NT2/D1 (cell line): Measurements from ENCODE around the gene SCN3A.

ENCODE experiments used
- DNase-seq: peaks from one replicate; pipeline ENCODE4 v3.0.0-alpha.2; 2011; ENCODE audit warnings: low read depth, low spot score
- H3K27me3 ChIP-seq: 2 replicates; pipeline ENCODE4 v1.6.0; 2011; ENCODE audit warnings: mild to moderate bottlenecking; ENCODE audit not compliant: insufficient read length, insufficient read depth
- H3K36me3 ChIP-seq: 2 replicates; pipeline ENCODE4 v1.6.1; 2011; ENCODE audit warnings: mild to moderate bottlenecking, low read length, mixed read lengths; ENCODE audit not compliant: insufficient read depth, insufficient read length
- H3K4me1 ChIP-seq: 2 replicates; pipeline ENCODE4 v1.5.1; 2011; ENCODE audit not compliant: insufficient read depth, insufficient read length
- H3K4me3 ChIP-seq: 2 replicates; pipeline ENCODE4 v1.5.1; 2011; ENCODE audit warnings: low read depth; ENCODE audit not compliant: insufficient read length
- H3K9ac ChIP-seq: 2 replicates; pipeline ENCODE4 v1.6.0; 2011; ENCODE audit warnings: low read depth; ENCODE audit not compliant: insufficient read length
- H3K9me3 ChIP-seq: 2 replicates; pipeline ENCODE4 v1.5.1; 2011; ENCODE audit warnings: mild to moderate bottlenecking, low read length; ENCODE audit not compliant: insufficient read depth
- SUZ12 ChIP-seq: IDR thresholded peaks from 2 replicates; pipeline ENCODE4 v1.6.1; 2011; ENCODE audit not compliant: insufficient read length, insufficient read depth; ENCODE audit errors: extremely low read depth
- YY1 ChIP-seq: IDR thresholded peaks from 2 replicates; pipeline ENCODE4 v1.6.1; 2011; ENCODE audit not compliant: insufficient read length, insufficient read depth
- ZNF274 ChIP-seq: IDR thresholded peaks from 2 replicates; pipeline ENCODE4 v1.6.1; 2011; ENCODE audit warnings: mild to moderate bottlenecking, low read depth, low read length

Gene SCN3A

DNA sequence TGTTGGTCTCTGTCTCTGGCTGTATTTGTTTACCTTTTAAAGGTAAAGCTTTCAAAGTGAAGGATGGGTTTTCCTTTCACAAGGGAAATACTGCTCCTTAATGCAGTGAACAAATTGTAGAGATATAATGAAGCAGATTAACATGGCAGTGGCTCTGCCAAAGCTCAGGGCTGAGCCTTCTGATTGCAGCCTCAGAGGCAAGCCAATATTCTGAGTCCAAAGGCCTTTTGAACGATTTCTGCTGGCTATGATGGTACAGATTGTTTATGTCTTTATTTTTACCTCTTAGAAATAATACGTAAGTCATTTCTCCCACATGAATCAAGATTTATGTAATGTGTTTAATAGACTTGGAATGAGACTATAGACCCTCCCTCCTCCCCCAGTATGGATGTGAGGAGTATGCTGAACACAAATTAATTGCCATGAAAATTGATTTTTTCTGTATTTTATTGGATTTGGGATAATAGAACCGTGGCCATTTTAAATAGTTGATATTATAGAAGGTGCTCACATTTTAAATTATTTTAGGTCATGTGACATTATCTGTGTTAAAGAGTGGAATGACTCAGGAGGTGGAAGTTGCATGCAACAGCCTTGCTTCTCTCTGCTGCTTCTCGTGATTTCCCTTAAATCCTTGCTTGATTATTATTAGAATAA lies 36.1 kb upstream of the SCN3A start:
- H3K9me3 ChIP-seq: no peaks in the 10 kb centered on the region
- H3K4me1 ChIP-seq: no peaks in the 10 kb centered on the region
- no peak overlapping the region for H3K4me3 ChIP-seq
- no peaks in the 10 kb centered on the region for H3K27me3 ChIP-seq
- H3K9ac ChIP-seq: no peak overlapping the region
- TF ChIP-seq YY1 (no peak), SUZ12 (no peak), ZNF274 (no peak)
- no peaks in the 10 kb centered on the region for H3K36me3 ChIP-seq
- no peak for DNase-seq

DNA sequence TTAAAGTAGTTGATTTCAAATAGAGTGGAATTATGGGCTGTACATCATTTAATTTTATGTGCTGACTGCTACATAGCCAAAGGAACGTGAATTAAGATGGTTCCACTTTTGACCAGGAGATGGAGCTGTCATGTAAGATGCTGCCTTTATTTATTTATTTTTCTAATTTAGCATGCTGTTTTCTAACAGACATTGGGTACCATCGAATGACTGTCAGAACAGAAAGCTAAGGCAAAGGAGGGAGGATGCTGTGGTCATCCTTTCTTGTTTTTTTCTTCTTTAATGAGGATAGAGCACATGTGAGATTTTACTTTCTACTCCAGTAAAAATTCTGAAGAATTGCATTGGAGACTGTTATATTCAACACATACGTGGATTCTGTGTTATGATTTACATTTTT lies 35.4 kb upstream of the SCN3A start, which contains the start of gene SCN2A:
TSS of gene SCN2A (plus strand) at position 185 of the 400 bp plus-strand sequence. CDS start 56,410 bp downstream, outside the sequence.
- no peak for TF ChIP-seq SUZ12
- TF ChIP-seq ZNF274: no peak
- TF ChIP-seq YY1: no peak
- Histone ChIP-seq H3K4me1 (no peaks in the 10 kb centered on the region), H3K36me3 (no peaks in the 10 kb centered on the region), H3K9me3 (no peaks in the 10 kb centered on the region), H3K9ac (no peak within 1 kb of the TSS), H3K4me3 (no peak within 1 kb of the TSS), H3K27me3 (no peaks in the 10 kb centered on the region)
- peak; percentile 61 for DNase-seq

DNA sequence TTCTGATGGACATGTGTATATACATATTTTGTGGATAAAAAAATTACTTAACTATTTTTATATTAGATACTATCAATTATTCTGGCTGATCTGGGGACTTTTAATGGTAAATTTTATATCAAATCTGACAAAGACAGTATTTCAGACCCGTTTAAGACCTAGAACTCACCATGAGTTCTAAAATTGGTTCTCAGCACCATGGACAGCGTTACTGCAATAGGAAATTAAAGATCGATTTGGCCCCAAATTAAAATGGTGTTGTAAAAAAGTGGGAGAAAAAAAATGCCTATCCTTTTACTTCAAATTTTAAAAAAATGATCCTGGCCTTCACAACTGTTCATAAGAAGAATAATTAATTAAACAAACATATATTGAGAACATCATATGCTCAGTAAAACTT lies 34.4 kb upstream of the SCN3A start:
- H3K9ac ChIP-seq: no peak overlapping the region
- no peak for DNase-seq

GRCh38 chr2:165237056-165237455 lies 33.2 kb upstream of the SCN3A start:
- no peaks in the 10 kb centered on the region for H3K4me1 ChIP-seq
- H3K27me3 ChIP-seq: no peaks in the 10 kb centered on the region
- no peak overlapping the region for H3K4me3 ChIP-seq
- H3K9ac ChIP-seq: no peak overlapping the region
- no peak for DNase-seq
- no peaks in the 10 kb centered on the region for H3K36me3 ChIP-seq
- no peak for TF ChIP-seq SUZ12
- no peak for TF ChIP-seq YY1
- no peak for TF ChIP-seq ZNF274
- no peaks in the 10 kb centered on the region for H3K9me3 ChIP-seq

More for the DNA sequence above, 34.4 kb upstream of the SCN3A start:
- Histone ChIP-seq H3K4me3 (no peak overlapping the region), H3K9me3 (no peaks in the 10 kb centered on the region), H3K36me3 (no peaks in the 10 kb centered on the region), H3K4me1 (no peaks in the 10 kb centered on the region), H3K27me3 (no peaks in the 10 kb centered on the region)
- no peak for TF ChIP-seq ZNF274
- TF ChIP-seq YY1: no peak
- TF ChIP-seq SUZ12: no peak

GRCh38 chr2:165227571-165227970 lies 23.7 kb upstream of the SCN3A start:
- TF ChIP-seq SUZ12: no peak
- TF ChIP-seq YY1: no peak
- H3K36me3 ChIP-seq: no peaks in the 10 kb centered on the region
- no peaks in the 10 kb centered on the region for H3K9me3 ChIP-seq
- H3K4me1 ChIP-seq: no peaks in the 10 kb centered on the region
- no peak for DNase-seq
- H3K27me3 ChIP-seq: no peaks in the 10 kb centered on the region
- no peak overlapping the region for H3K4me3 ChIP-seq
- no peak overlapping the region for H3K9ac ChIP-seq

- no peak for TF ChIP-seq YY1
- no peak for TF ChIP-seq SUZ12
- no peak for TF ChIP-seq ZNF274
- no peaks in the 10 kb centered on the region for H3K27me3 ChIP-seq
- H3K4me1 ChIP-seq: no peaks in the 10 kb centered on the region
- DNase-seq: no peak
- no peak overlapping the region for H3K4me3 ChIP-seq
- H3K9me3 ChIP-seq: no peaks in the 10 kb centered on the region
- H3K9ac ChIP-seq: no peak overlapping the region
- no peaks in the 10 kb centered on the region for H3K36me3 ChIP-seq
Observed at GRCh38 chr2:165224941-165225340, 21.1 kb upstream of the SCN3A start.

DNA sequence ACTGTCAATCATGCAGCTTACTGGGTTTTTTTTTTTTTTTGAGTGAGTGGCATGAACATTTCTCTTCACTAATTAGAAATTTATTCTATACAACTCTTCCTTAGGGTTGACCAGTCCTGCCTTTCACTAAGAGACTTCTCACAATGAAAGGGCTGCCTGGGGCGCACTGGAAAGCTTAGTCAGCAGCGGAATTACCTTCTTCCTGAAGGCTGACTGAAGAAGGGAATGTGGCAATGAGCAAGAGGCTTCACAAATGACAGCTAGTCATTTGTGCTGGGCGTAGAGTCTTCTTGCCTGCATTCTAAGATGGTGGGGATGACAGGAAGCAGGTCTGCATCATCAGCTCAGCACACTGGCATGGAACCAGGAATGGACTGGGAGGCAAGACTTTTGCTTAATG lies 15.6 kb upstream of the SCN3A start:
- TF ChIP-seq SUZ12 (no peak), YY1 (no peak), ZNF274 (no peak)
- no peaks in the 10 kb centered on the region for H3K9me3 ChIP-seq
- H3K4me1 ChIP-seq: no peaks in the 10 kb centered on the region
- no peak overlapping the region for H3K9ac ChIP-seq
- DNase-seq: no peak
- no peaks in the 10 kb centered on the region for H3K36me3 ChIP-seq
- H3K27me3 ChIP-seq: no peaks in the 10 kb centered on the region
- H3K4me3 ChIP-seq: no peak overlapping the region
